Stimulated activated CD8-positive, alpha-beta memory T cell treated with anti-CD3 and anti-CD28 coated beads, Interleukin-15, amount 100 ng/mL, for 24 hours (primary cell): ENCODE data around the gene CARD11.

Experiments
- DNase-seq: peaks from one replicate; pipeline ENCODE4 v3.0.0-alpha.2; 2020; ENCODE audit warnings: low read depth

CARD11 gene

DNA sequence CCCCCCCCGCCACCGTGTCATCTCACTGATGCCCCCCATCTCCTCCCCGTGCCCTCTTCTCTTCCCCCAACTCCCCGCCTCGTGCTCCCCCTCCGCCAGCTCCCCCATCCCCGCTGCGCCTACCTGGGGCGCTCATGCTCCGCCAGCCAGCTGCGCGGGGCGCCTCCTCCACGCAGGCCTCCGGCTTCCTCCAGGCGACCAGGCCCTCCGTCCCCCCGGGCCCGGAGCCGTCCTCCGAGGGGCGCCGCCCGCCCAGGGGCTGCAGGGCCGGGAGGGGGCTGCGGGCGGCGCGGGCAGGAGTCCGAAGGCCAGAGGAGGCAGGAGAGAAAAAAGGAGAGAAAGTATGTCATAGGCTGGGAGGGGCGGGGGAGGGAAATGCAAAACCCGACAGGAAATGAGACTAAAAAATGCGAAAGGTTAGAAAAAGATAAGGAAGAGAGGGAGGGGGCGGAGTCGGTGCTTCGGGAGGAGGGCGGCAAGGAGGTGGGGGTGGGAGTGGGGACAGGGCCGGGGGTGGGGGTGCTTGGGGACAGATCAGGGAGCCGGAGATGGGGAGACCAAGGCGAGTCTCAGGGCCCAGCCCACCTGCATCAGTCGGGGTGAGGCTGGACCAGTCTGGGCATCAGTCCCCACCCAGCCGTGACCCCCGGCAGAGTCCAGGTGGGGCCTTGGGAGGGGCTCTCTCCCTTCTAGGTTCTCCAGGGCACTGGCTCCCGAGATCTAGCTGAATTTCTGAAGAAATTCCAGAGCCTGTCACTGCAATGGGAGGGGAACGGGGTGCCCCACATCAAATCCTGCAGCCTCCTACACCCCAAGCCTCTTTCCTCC is at the start of gene CARD11:
TSS of gene CARD11 (minus strand) at position 324 of the 828 bp plus-strand sequence. CDS start 85,361 bp downstream, outside the sequence.
- DNase-seq = no peak

DNA sequence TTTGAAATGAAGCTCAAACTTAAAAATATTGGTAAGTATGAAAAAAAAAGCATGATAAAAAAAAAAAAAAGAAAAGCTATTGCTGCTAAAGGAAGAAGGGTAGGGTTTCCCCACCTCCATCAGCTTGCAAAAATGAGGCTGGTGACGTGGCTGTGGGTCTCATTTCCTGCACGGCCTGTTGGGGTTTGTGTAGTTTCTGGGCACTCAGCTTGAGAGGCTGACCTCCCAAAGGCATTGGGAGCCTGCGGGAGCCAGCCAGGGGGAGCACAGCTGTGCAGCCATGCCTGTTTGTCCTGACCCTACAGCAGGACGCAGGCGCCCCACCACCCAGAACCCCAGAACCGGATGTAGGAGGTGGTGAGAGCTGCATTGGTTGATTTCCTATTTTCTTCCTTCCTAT is 48.8 kb upstream of the CARD11 start:
- DNase-seq = peak; percentile 33

- DNase-seq = no peak
Observed at GRCh38 chr7:3091631-3092030, 48.0 kb upstream of the CARD11 start.

- DNase-seq = no peak
Observed at GRCh38 chr7:3089493-3089892, 45.8 kb upstream of the CARD11 start.

GRCh38 chr7:3087243-3087755 is 43.6 kb upstream of the CARD11 start:
- DNase-seq = no peak

DNA sequence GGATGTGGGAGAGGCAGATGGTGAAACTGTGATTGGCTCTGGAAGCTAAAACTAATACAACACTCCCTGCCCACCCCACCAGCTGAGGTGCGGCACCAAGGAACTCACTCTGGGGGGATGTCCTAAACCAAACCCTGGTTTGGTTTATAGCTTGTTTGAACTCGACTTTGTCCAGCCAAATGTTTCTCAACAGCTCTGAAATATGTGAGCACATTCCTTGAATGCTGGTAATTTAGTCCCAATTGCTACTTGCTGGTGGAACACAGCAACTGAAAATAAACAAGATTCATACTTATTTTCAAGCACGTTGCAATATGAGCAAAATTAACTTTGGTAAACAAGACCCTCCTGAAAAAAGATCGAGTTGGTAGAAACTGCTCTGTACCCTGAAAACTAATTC is 39.7 kb upstream of the CARD11 start:
- DNase-seq = no peak

GRCh38 chr7:3082831-3083230 is 39.2 kb upstream of the CARD11 start:
- DNase-seq = no peak

- DNase-seq = no peak
Observed at GRCh38 chr7:3082386-3082785, 38.7 kb upstream of the CARD11 start.

DNA sequence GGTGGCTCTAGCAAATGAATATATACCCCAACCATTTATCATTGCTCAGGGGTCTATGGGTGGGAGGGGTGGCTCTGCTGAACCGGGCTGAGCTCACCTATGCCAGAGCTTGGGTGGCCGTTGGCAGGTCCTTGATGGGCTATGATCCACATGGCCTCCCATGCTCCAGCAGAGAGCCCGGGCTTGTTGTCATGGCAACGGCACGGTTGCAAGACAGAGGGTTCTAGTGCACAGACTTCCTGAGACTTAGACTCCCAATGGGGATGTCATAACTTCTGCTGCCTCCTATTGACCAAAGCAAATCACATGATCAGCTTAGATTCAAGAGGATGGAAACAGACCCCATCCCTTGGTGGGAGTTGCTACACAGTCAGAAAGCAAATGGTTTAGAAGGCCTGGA is 36.4 kb upstream of the CARD11 start:
- DNase-seq = no peak

GRCh38 chr7:3078514-3078913 is 34.8 kb upstream of the CARD11 start:
- no peak for DNase-seq

- no peak for DNase-seq
Observed at GRCh38 chr7:3076700-3077099, 33.0 kb upstream of the CARD11 start.

- DNase-seq = no peak
Observed at GRCh38 chr7:3076163-3076562, 32.5 kb upstream of the CARD11 start.

GRCh38 chr7:3075441-3075840 is 31.8 kb upstream of the CARD11 start:
- DNase-seq = no peak

GRCh38 chr7:3074459-3074821 is 30.8 kb upstream of the CARD11 start:
- DNase-seq = no peak

DNA sequence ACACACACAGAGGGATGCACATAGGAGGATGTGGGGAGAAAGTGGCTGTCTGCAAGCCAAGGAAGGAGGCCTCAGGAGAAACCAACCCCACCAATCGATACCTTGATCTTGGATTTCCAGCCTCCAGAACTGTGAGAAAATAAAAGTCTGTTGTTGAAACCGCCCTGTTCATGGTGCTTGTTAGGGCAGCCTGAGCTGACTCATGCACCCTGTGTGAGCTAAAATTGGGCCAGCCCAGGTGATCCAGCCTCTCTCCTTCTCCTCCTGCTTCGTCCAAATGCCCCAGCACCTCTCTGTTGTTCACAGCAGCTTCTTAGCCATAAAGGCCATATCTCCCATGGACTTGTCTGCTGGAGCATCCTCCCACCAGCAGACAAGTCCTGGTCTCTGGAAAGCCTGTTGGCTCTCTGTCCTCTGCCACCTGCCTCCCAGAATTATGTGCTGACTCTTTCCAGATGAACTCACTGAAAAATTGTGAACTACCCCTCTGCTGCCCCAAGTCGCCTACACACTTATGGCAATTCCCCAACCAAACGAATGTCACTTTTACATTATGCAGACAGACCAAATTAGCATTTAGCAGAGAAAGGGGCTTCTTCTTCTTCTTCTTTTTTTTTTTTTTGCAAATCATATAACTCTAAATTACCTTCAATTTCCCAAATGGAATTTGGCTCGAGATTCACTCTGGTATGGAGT is 30.2 kb upstream of the CARD11 start:
- no peak for DNase-seq

GRCh38 chr7:3070908-3071307 is 27.2 kb upstream of the CARD11 start:
- DNase-seq = no peak

- DNase-seq = no peak
Observed at GRCh38 chr7:3069771-3070449, 26.2 kb upstream of the CARD11 start.

- DNase-seq = no peak
Observed at GRCh38 chr7:3068530-3068929, 24.9 kb upstream of the CARD11 start.

GRCh38 chr7:3067606-3068380 is 24.1 kb upstream of the CARD11 start:
- no peak for DNase-seq

- DNase-seq = no peak
Observed at GRCh38 chr7:3067193-3067592, 23.5 kb upstream of the CARD11 start.

DNA sequence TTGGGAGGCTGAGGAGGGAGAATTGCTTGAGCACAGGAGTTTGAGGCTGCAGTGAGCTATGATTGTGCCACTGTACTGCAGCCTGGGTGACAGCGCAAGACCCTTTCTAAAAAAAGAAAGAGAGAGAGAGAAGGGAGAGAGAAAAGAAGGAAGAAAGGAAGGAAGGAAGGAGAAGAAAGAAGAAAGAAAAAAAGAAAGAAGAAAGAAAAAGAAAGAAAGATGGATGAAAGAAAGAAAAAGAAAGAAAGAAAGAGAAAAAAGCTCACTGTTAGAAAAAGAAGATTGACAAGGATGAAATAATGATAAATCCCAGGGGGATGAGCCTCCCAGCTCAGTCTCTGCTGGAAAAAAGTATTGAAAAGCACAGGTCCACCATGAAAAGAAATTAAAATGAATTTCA is 22.8 kb upstream of the CARD11 start:
- no peak for DNase-seq

DNA sequence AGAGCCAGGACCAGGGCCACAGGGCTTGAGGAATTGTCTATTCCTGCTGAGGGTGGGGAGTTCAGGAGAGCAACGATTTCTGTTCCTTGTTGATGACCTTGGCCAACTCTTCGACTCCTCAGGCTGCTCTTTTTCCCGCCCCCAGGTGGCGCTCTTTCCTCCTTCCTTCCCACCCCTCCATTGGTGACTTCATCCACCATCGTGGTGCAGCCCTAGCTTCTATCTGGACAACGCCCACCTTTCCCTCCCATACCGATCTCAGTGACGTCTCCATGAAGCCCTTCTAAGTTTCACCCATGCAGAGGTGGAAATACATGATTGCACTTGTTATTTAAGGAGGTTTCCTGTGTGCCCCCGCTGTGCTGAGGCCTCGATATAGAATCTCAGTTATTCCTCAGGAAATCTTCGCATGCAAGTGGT is 22.1 kb upstream of the CARD11 start:
- DNase-seq = peak; percentile 30
